ENCODE measurements around the gene MLEC. TPM values are rescaled to one million over a fixed set of nuclear protein-coding genes. Genes with fewer than 3 reads are reported as not detected.

MLEC gene
- total RNA-seq, 1 donor from 2014 or later = 40.1 TPM

DNA sequence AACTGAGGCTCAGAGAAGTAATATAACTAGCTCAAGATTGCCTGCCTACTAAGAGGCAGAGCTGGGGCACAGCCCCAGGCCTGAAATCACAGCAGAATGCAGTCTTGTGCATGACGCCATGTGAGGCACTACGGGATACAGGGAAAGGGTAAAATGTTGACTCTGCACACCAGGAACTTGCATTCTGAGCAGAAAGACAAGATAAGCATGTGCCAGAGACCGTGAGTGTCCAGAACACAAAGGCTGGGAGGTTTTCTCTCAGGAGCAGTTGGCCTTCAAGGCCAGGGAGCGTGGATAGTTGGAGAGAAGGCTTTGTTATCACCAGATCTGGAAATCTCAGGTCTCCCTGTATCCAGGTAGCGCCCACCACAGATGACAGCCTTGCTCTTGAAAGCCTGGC, 23.2 kb upstream of the MLEC start:
- no peak for ATAC-seq

DNA sequence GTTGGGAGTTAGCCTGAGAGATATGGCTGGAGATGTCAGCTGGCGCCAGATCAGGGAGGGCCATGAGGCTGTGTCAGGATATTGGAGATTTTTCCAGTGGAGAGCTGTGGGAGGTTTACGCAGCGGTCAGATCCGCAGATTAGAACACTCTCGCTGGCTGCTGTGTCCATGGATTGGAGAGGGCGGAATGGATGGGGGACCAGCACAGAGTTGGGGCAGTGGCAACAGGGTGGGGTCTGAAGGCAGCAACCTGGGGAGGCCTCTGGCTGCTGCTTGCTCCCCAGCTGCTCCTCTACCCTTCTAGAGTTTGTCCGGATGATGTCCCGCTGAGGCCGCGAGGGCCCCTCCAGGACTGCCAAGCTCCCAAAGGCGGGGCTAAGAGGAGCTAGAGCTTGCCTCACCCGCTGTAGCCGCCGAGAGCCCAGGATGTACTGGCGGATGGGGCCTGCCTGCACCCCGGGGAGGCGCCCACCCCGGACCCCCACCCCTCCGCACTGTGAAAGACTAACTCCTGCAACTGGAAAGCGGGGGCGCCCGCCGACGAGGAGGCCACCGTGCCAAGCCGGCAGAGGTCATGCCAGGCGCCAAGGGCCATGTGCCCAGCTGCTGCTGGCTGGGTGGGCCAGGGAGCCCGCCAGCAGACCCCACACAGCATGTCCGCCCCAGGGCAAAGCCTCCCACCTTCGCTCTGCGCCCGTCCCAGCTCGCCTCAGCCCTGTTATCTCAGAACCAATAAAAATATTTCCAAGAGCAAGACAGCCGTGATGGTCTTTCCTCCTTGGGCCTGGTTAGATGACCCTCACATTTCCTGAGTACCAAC, 20.2 kb upstream of the MLEC start:
- ATAC-seq = no peak

DNA sequence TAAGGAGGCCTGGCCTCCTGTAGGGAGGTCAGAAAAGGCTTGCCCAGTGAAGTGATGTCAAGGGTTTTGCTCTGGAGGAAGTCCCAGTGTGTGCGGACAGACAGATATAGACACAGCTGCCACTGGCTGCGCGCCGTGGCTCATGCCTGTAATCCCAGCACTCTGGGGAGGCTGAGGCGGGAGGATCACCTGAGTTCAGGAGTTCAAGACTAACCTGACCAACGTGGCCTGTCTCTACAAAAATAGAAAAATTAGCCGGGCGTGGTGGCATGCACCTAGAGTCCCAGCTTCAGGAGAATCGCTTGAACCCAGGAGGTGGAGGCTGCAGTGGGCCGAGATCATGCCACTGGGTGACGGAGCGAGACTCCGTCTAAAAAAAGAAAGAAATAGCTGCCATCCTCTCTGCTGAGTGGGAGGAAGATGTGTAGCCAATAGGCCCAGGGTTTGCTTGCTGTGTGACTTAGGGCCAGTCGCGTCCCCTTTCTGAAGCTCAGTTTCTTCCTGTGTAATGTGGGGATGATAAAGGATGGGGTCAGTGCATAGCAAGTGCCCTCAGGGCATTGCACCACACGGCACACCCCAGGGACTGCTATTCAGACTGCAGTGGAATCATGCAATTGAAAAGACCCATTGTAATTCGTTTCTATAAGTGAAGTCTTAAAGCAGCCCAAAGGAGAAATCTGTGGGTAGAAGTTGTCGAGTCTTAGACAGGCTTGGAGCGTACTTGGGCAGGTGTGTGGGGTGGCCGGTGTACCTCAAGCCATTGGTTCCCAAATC, 18.7 kb upstream of the MLEC start:
- ATAC-seq = no peak

DNA sequence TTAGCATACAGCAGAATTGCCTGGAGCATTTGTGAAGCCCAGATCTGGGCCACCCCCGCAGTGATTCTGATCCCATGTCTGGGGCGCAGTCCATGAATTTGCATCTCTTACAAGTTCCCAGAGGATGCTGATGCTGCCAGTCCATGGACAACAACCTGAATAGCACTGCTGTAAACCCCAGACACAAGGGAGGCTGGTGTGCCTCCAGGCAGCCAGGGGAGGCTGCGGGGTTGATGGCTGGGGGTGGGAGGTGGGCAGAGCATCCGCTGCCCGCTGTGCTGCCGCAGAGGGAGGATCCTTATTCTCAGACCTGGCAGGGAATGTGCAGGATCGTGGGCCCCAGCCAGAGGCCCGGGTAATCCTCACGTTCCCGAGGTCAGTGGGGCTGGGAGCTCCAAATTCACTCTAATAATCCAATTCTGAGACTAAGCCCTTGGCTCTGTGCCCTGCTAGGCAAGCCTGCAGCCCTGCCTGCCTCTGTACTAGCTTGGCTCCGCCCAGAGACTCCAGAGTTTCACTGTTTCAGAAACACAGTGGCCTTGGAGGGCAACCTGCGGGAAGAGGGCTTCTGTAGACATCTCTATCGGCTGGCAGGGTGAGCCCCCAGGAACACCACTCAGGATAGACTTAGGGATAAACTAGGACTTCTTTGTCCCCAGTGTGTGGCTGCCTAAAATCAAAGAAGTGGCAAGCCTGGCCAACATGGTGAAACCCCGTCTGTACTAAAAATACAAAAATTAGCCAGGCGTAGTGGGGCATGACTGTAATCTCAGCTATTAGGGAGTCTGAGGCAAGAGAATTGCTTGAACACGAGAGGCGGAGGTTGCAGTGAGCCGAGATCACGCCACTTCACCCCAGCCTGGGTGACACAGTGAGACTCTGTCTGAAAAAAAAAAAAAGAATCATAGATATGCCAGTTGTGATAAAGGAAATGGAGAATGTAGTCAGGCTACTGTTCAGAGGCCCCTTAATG, 17.8 kb upstream of the MLEC start:
- ATAC-seq = peak; percentile 73

DNA sequence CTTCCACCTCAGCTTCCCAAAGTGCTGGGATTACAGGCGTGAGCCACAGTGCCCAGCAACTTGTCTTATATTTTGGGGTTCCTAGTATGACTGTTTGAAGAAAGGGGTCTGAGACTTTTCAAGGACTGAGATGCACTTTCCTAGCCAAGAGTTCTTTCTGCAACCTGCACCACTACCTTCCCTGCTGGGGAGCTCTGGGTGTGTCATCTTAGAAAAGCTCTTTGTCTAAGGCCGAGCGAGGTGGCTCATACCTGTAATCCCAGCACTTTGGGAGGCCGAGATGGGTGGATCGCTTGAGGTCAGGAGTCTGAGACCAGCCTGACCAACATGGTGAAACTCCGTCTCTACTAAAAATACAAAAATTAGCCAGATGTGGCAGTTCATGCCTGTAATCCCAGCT, 16.7 kb upstream of the MLEC start:
- peak; percentile 37 for ATAC-seq

DNA sequence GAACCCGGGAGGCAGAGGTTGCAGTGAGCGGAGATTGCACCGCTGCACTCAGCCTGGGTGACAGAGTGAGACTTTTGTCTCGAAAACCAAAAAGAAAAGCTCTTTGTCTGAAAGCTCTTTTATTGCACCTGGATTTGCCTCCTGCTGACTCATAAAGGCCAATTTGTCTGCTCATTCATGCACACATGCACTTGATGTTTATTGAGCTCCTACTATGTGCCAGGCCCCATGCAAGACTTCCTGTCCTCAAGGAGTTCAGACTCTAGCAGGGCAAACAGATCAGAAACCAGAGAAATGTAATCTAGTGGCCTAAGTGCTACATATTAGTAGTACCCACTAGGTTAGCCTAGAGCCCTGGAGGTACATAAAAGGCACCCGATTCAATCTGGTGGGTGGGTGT, 16.3 kb upstream of the MLEC start:
- no peak for ATAC-seq

DNA sequence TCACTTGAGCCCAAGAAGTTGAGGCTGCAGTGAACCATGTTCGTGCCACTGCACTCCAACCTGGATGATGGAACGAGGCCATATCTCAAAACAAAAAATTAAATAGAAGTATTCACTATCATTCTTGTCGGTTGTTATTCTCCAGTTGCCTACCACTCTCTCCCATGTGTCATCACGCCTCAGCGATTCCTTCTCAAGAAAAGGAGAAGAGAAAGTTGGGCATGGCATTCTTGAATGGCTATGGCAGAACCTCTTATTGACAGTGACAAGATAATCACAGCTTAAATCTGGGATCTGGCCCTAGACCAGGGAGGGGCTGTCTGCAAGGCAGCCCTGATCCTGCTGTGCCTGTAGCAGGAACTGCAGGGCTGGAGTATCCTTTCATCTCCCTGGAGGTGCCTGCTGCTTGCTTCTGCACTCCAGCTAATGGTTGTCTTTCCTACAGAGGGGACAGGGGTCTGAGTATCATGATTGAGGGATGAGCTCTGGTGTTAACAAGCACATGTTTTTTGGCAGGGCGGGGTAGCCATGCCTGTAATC, 12.8 kb upstream of the MLEC start:
- ATAC-seq = no peak

DNA sequence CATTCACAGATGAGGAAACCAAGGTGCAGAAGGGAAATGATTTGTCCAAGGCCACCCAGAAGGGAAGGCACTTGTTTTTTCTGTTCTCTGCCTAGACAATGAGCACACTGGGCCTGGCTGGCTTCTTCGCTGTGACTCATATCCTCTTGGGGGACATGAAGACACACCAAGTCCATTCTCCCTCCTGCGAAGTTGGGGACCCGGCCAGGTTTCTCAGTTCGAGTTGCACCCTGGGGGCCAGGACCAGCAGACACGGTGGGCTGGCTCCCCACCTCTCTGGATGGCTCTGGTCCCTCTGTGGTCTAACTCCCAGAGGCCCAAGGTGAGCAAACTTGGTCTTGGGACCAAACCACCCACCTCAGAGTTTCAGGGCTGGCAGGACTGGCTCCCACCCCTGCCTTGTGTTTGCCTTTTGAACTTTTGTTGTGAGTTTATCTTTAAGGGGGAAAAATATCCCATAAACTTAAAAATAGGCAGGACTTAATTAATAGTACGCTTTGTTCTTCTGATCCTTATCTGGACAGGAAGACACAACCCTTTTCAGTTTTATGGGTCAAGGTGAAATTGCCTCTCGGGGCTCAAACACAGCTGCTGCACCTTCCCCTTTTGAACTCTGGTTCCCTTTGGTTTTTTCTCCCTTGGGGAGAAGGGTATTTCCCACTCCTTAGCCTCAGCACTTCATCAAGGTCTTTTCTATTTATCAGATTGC, 9.0 kb upstream of the MLEC start:
- peak; percentile 43 for ATAC-seq

DNA sequence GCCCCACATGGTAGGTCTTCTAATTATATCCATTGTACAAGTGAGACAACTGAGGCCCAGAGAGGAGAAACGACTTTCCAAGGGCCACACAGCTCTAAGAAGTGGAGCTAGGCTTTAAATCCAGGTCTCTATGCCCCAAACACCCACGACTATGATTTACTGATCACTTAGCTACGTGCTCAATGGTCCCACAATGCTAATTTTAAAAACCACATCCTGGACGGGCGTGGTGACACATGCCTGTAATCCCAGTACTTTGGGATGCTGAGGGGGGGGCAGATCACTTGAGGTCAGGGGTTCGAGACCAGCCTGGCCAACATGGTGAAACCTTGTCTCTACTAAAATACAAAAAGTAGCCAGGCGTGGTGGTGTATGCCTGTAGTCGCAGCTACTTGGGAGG, 8.4 kb upstream of the MLEC start:
- no peak for ATAC-seq

DNA sequence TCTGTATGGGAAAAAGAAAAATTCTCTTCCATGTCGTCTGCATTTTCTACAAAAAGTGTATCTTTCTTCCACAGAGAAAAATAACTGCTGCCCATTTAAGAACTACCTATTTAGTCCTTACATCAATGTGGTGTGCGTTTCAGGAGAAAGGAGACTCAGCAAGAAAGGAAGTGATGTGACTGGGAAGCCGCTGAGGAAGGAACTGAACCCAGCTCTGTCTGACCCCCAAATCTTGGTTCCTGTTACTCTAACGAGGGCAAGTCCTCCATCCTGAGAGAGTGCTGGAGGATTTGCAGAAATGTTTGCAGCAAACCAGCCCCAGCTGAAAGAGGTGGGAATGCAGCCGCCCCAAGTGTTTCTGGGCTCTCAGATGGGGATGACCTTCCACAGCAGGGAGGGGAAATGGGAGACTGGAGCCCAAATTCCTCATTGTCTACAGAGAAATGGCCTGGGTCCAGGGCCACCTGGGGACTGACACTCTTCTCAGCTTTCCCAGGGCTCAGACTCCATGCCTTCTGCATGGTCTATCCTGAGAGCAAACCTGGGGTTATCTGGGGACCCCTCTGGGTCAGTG, 6.7 kb upstream of the MLEC start:
- ATAC-seq = no peak

DNA sequence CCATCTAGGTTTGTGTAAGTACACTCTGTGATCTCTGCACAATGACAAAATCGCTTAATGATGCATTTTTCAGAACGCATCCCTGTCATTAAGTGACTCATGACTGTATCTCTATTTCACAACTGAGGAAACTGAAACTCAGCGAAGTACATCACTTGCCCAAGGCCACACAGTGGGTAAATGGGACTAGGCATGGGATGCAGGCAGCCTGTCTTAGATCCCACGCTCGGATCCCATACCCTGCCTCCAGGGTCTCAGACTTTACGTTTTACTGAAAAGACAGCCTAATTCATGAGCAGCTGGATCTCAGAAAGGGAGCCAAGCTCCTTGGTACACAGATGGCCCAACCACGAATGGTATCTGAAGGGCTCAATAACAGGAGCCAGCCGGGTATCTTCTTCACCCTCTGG, 2.4 kb upstream of the MLEC start:
- no peak for ATAC-seq

DNA sequence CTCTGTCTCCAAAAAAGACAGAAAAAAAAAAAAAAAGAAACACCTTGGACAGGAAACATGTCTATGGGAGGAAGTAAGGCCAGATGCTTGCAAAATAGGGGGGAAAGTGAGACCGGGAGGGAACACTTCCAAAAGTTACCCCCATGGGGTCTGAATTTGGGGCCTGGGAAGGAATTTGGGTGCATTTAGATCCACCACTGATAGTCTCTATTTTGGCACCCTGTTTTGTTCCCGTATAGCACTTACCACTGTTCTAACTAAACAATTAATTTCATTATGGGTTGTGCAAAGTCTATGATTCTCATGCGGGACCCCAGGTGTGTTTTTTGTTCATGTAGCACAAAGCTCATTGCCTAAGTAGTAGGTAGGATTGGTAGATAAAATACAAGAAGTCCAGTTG, 1.4 kb upstream of the MLEC start:
- ATAC-seq = no peak

DNA sequence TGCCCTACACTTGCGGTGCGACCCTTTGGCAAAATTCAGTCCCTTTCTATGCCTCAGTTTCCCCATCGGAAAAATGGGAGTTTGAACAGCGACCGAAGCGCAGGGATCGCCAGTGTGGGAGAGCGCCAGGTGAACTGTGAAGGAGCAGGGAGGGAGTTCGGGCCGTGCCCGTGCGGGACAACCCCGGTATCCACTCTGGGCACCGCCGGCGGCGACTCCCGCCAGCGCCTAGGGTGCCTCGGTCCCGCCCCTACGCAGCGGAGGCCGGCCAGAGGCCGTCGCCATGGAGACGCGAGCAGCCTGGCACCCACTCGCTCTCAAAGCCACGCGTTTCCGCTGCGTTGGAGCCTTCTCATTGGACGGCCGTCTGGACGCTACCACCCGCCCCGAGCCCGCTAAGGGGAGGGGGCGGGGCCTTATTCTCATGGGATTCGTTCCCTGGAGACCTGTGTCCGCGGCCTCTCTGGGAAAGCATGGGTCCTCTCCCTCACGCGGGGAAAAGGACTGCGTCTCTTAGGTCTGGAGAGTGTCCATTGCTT, 729 bp upstream of the MLEC start:
- peak; percentile 92 for ATAC-seq

DNA sequence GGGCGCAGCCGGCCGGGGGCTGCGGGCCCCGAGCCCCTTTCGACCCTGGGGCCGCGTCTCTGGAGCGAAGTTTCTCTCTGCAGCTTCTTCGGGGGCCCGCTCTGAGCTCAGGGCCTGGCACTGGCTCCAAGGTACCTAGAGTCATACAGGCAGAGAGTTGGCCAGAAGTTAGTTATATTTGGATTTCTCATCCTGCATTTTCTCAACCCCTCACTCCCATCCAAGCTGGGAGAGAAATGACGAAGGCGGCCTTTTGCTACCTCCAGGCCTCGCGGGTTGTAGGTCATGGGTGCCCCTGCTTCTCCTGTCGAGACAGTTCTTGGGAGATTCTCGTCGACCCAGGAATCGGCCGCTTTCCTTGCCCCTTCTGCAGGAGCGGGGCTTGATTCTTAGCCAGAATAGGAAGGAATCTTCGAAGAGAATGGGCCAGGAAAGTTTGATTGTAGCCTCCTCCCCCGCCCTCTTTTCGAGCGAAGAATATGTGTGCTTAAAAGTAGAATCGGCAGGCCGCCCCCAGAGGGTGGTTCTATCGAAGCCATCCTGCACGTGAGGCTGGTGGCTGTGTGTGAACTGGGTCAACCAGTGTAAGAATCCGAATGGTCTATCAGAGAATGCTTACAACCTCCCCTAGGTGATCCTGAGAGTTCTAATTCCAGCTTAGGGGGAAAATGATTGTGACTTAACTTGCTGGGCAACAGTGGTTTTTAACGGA, 785 bp downstream of the MLEC start:
- ATAC-seq = no peak

DNA sequence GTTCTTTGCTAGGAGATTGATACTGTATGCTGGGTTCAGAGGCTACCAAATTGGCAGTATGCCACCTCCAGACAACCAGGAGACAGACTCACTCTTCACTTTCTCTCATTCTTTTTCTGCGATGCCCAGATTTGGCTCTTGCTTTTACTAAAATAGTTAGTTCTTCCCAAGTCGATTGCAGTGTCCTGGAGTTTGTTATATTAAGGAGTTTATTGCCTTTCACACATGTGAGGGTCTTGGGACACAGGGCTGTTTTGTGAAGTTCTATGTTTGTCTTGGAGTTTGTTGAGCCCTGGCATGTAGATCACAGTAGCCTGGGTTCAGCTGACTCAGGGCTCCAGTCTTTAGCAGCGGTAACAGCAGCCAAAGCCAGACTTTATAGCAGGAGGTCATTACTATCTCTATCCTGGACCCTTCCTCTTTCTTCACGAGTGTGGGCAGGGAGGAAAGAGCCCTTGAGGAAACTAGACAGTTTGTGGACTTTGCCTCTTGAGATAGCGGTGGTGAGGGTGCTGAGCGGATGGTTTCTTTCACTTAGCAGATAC, 1.6 kb downstream of the MLEC start:
- ATAC-seq = no peak

DNA sequence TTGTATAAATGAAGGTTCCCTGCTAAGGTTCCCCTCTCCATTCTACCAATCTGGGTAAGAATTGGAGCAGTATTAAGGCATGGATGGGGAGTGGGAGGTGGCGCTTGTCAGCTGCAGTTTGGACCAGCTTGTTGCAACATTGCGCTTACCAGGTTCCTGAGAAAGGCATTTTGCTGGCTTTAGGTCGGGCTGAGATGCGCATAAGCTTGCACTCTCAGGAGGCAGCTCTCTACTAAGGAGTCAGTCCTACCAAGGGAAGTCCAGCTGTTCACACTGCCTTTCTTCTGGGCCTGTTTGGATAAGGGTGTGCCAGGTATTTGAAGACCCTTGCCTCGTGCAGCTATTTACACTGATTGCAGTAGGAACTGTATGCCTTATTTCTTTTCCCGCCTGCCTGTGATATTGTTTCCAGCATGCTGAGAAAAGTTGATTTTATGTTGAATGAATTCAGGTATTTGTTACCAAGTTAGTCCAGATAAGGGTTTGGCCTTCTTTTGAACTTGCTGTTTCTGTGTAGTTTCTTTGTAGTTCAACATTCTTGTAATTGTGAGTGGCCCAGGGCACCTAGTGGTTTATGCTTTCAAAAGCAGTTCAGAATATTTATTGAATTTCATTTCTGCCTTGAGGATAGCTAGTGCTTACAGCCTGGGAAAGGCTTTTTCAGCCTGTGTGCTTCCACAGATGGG, 2.6 kb downstream of the MLEC start:
- ATAC-seq = no peak

DNA sequence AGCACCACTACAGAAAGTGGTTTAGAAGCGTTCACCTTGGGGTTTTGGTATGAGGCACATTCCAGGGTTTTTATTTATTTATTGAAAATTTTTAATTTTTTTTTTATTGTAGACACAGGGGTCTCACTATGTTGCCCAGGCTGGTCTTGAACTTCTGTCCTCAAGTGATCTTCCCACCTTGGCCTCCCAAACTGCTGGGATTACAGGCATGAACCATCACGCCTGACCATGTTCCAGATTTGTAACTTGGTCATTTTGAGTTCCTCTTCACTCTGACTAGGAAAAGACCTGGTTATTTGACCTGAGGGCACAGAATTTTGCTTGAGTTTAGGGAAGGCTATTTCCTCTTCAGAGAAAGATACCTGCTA, 3.1 kb downstream of the MLEC start:
- ATAC-seq = no peak

DNA sequence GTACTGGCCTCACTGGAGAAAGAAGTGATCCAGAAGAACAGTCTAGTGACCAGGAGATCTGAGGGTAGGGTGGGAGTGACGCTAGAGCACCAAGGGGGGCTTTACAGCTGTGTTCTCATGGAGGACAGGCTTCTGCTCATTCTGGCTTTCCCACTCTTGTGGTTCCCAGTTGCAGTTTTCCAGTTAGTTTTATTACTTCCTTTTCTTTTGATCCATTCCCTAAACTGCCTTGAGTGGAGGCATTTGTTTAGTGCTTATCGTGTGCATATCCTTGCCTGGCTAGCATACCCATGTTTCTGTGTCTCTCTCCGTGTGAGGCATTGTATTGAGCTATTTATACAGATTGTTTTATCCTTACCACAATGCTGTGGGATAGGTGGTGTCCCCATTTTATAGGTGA, 4.0 kb downstream of the MLEC start:
- ATAC-seq = no peak

DNA sequence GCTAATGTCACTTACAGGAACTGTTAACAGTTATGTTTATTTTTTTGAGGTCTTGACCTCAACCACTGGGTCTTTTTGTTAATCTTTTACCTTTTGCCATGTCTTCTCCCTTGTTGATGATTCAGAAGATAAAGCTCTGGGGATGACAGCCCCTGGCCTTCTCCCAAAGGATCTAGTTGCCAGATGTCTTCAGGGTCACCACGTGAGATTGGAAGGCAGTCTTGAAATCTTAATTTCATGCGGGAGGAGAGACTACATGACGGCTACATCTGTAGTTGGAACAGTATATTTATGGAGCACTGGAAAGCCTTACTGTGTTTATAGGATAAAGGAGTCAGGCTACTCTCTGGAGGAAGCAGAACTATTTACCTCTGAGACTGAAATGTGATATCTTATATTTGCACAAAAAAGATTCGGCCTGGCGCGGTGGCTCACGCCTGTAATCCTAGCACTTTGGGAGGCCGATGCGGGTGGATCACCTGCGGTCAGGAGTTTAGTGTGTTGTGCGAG, 5.6 kb downstream of the MLEC start:
- no peak for ATAC-seq

DNA sequence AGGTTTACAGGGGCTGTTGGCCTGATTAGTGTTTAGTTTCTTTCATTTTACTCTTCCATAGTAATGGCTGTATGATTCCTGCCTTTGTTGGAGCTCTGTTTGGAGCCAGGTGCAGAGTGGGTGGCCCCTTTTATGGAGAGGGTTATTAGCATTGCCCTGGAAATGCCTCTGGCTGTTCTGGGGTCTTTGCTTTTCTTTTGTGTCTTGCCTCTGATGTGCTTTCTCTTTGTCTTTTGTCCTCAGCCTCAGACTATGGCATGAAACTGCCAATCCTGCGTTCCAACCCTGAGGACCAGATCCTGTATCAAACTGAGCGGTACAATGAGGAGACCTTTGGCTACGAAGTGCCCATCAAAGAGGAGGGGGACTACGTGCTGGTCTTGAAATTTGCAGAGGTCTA, 6.9 kb downstream of the MLEC start:
- no peak for ATAC-seq

Measured in esophagus mucosa (tissue), 1 donor.